DND-41 (cell line): ENCODE measurements around the gene FOXP1.

Source experiments
- ATAC-seq: fragments of 200-7000 bp; cut with Tn5 transposase; 3 replicates; pipeline ENCODE4 v1.9.1; 2021; ENCODE audit warnings: low read depth; ENCODE audit not compliant: insufficient read depth
- DNase-seq: peaks from one replicate; pipeline ENCODE4 v3.0.0-alpha.2; 2020
- H2AFZ ChIP-seq: 2 replicates; pipeline ENCODE4 v1.6.0; 2012; ENCODE audit warnings: low read depth, low read length
- H3K27ac ChIP-seq: 2 replicates; pipeline ENCODE4 v1.5.1; 2012; ENCODE audit warnings: low read length, inconsistent platforms
- H3K27me3 ChIP-seq: fragments of 200-600 bp; sonication (generic); 2 replicates; pipeline ENCODE4 v1.6.0; 2012; ENCODE audit warnings: low read length, mild to moderate bottlenecking, inconsistent platforms; ENCODE audit not compliant: insufficient read depth, poor library complexity
- H3K36me3 ChIP-seq: 2 replicates; pipeline ENCODE4 v1.5.1; 2012; ENCODE audit warnings: low read length, inconsistent platforms; ENCODE audit not compliant: insufficient read depth
- H3K4me1 ChIP-seq: 2 replicates; pipeline ENCODE4 v1.5.1; 2012; ENCODE audit warnings: mild to moderate bottlenecking, low read length; ENCODE audit not compliant: insufficient read depth
- H3K4me2 ChIP-seq: 2 replicates; pipeline ENCODE4 v1.6.0; 2012; ENCODE audit warnings: mild to moderate bottlenecking, moderate library complexity, low read length, inconsistent platforms; ENCODE audit not compliant: insufficient read depth
- H3K4me3 ChIP-seq, 2 experiments: fragments of 200-600 bp in 1 of 2; shearing (Covaris generic) in 1 of 2; 2 replicates each; pipeline ENCODE4 v1.5.1; 2012 to 2016; ENCODE audit warnings: inconsistent platforms in 2 of 2, low read length in 2 of 2, mild to moderate bottlenecking in 2 of 2, low read depth in 1 of 2, moderate library complexity in 1 of 2
- H3K79me2 ChIP-seq: 2 replicates; pipeline ENCODE4 v1.6.0; 2012; ENCODE audit warnings: low read length, inconsistent platforms; ENCODE audit not compliant: insufficient read depth
- H3K9ac ChIP-seq: 2 replicates; pipeline ENCODE4 v1.6.0; 2012; ENCODE audit warnings: low read depth, mild to moderate bottlenecking, inconsistent platforms, low read length, moderate library complexity
- H3K9me3 ChIP-seq: 2 replicates; pipeline ENCODE4 v1.5.1; 2012; ENCODE audit warnings: low read length, moderate library complexity, mild to moderate bottlenecking, inconsistent platforms; ENCODE audit not compliant: insufficient read depth, severe bottlenecking
- H4K20me1 ChIP-seq: 2 replicates; pipeline ENCODE4 v1.6.0; 2012; ENCODE audit warnings: low read length; ENCODE audit not compliant: insufficient read depth
- EZH2 ChIP-seq: IDR thresholded peaks from 3 replicates; pipeline ENCODE4 v1.6.1; 2012; ENCODE audit warnings: borderline replicate concordance, low read depth, mild to moderate bottlenecking, moderate library complexity, low read length, inconsistent platforms; ENCODE audit not compliant: severe bottlenecking
- TF ChIP-seq, protein P1 (sequence below): IDR thresholded peaks from 2 replicates; pipeline ENCODE4 v1.5.1; 2012; ENCODE audit warnings: borderline replicate concordance, low read length, moderate library complexity, mild to moderate bottlenecking; ENCODE audit not compliant: poor library complexity, severe bottlenecking; ENCODE audit errors: extremely low read depth

Gene FOXP1

DNA sequence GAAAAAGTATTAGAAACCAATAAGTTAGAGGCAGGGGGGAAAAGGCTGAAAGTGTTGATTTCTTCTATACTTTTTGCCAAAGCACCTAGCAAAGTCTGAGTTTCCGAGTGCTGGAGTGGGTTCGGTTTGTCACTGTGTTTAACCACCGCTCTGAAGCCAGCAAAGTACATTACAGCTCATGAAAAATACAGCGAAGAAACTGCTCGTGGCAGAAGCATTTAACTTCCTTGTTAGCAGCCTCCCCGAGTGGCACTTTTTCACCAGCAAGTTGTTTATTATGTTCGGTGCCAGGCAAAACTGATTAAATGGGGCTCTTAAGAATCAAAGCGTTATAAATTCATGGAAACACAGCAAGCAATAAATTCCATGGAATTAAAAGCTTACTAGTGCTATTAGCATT lies 313.6 kb downstream of the FOXP1 start:
- H3K4me1 ChIP-seq: no peaks in the 10 kb centered on the region
- no peaks in the 10 kb centered on the region for H3K36me3 ChIP-seq
- no peak overlapping the region for H3K27ac ChIP-seq
- ATAC-seq (no peak), DNase-seq (no peak)
- no peaks in the 10 kb centered on the region for H3K27me3 ChIP-seq
- no peak for TF ChIP-seq EZH2
- TF ChIP-seq, protein P1, sequence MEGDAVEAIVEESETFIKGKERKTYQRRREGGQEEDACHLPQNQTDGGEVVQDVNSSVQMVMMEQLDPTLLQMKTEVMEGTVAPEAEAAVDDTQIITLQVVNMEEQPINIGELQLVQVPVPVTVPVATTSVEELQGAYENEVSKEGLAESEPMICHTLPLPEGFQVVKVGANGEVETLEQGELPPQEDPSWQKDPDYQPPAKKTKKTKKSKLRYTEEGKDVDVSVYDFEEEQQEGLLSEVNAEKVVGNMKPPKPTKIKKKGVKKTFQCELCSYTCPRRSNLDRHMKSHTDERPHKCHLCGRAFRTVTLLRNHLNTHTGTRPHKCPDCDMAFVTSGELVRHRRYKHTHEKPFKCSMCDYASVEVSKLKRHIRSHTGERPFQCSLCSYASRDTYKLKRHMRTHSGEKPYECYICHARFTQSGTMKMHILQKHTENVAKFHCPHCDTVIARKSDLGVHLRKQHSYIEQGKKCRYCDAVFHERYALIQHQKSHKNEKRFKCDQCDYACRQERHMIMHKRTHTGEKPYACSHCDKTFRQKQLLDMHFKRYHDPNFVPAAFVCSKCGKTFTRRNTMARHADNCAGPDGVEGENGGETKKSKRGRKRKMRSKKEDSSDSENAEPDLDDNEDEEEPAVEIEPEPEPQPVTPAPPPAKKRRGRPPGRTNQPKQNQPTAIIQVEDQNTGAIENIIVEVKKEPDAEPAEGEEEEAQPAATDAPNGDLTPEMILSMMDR: no peak
- H3K9ac ChIP-seq: no peak overlapping the region
- H3K79me2 ChIP-seq: no peaks in the 10 kb centered on the region
- no peaks in the 10 kb centered on the region; the same call in 1 of the 2 replicates for H4K20me1 ChIP-seq
- H3K4me3 ChIP-seq: no peak overlapping the region
- H3K9me3 ChIP-seq: no peaks in the 10 kb centered on the region
- H2AFZ ChIP-seq: no peak overlapping the region
- H3K4me2 ChIP-seq: no peak overlapping the region

- H3K36me3 ChIP-seq: no peaks in the 10 kb centered on the region
- no peak for DNase-seq
- no peak overlapping the region for H3K4me3 ChIP-seq
- no peak overlapping the region for H3K27ac ChIP-seq
- no peak overlapping the region for H3K4me2 ChIP-seq
- no peaks in the 10 kb centered on the region for H3K79me2 ChIP-seq
- no peaks in the 10 kb centered on the region; the same call in 1 of the 2 replicates for H4K20me1 ChIP-seq
- H3K9me3 ChIP-seq: no peaks in the 10 kb centered on the region
- no peaks in the 10 kb centered on the region for H3K4me1 ChIP-seq
- no peak overlapping the region for H3K9ac ChIP-seq
- no peaks in the 10 kb centered on the region for H3K27me3 ChIP-seq
- ATAC-seq: no peak
- TF ChIP-seq, protein P1: no peak
- TF ChIP-seq EZH2: no peak
- H2AFZ ChIP-seq: no peak overlapping the region
Observed at GRCh38 chr3:71268462-71268999, 315.0 kb downstream of the FOXP1 start.

GRCh38 chr3:71266875-71267274 lies 316.7 kb downstream of the FOXP1 start:
- no peak for ATAC-seq
- TF ChIP-seq, protein P1: no peak
- TF ChIP-seq EZH2: no peak
- H2AFZ ChIP-seq: no peak overlapping the region

More at GRCh38 chr3:71266875-71267274, 316.7 kb downstream of the FOXP1 start:
- no peaks in the 10 kb centered on the region for H3K9me3 ChIP-seq
- no peak overlapping the region for H3K27ac ChIP-seq
- no peaks in the 10 kb centered on the region for H3K4me1 ChIP-seq
- no peak overlapping the region for H3K9ac ChIP-seq
- H3K4me3 ChIP-seq: no peak overlapping the region
- H3K79me2 ChIP-seq: no peaks in the 10 kb centered on the region
- H3K4me2 ChIP-seq: no peak overlapping the region
- H4K20me1 ChIP-seq: no peaks in the 10 kb centered on the region; the same call in none of the 2 replicates
- H3K27me3 ChIP-seq: no peaks in the 10 kb centered on the region
- H3K36me3 ChIP-seq: no peaks in the 10 kb centered on the region
- no peak for DNase-seq
